Cardiac fibroblast (primary cell): Measurements from ENCODE around the gene STK38L.
A peak's percentile ranks its signal among the peaks of the same experiment; 100 is the strongest.

Source experiments
- DNase-seq, 2 donors: peaks; one replicate each; pipeline versions ENCODE4 v3.0.0 to v3.0.0-alpha.2; 2010; ENCODE audit warnings: low read depth in 2 of 2
- H3K4me3 ChIP-seq, 2 donors: replicated peaks in 1 of 2; 1 replicate in 1 of 2; 2 replicates in 1 of 2; pipeline ENCODE4 v1.5.1; 2011; ENCODE audit warnings: low read depth in 2 of 2, low read length in 2 of 2, mild to moderate bottlenecking in 2 of 2, moderate library complexity in 1 of 2
- CTCF ChIP-seq: IDR thresholded peaks from one replicate; pipeline ENCODE4 v1.5.1; 2011; ENCODE audit warnings: low read depth, mild to moderate bottlenecking, low read length, inconsistent platforms

STK38L gene

GRCh38 chr12:27332714-27333402, 88.8 kb downstream of the STK38L start, which contains the start of gene BMAL2:
BMAL2 (plus strand) TSS chr12:27332836; CDS start chr12:27333073, 237 bp downstream.
- H3K4me3 ChIP-seq = peak within 1 kb of the TSS; percentile 70 to 71
- peak; percentile 37 to 47 for DNase-seq
- TF ChIP-seq CTCF = no peak

GRCh38 chr12:27333403-27334009, 89.4 kb downstream of the STK38L start:
- DNase-seq = peak in 1 of 2 donors; percentile 21
- no peak for TF ChIP-seq CTCF
- peak overlapping the region; percentile 70 to 71 for H3K4me3 ChIP-seq

GRCh38 chr12:27334042-27334720, 90.1 kb downstream of the STK38L start:
- no peak for TF ChIP-seq CTCF
- H3K4me3 ChIP-seq = peak overlapping the region in 1 of 2 donors; percentile 71
- DNase-seq = no peak

- no peak for DNase-seq
- H3K4me3 ChIP-seq = no peak overlapping the region
- no peak for TF ChIP-seq CTCF
Measured at GRCh38 chr12:27334721-27335082, 90.6 kb downstream of the STK38L start.

GRCh38 chr12:27335364-27336281, 91.5 kb downstream of the STK38L start:
- TF ChIP-seq CTCF = no peak
- no peak for DNase-seq
- H3K4me3 ChIP-seq = no peak overlapping the region

GRCh38 chr12:27336282-27336653, 92.2 kb downstream of the STK38L start:
- no peak for DNase-seq
- no peak for TF ChIP-seq CTCF
- no peak overlapping the region for H3K4me3 ChIP-seq
